Activated B cell treated with CpG ODN at 0.5 μM for 24 hours (primary cell): ENCODE results near the gene OR10A4. TPM values are rescaled to one million over a fixed set of nuclear protein-coding genes. Genes with fewer than 3 reads are reported as not detected.

Source experiments
- ATAC-seq: fragments of 200-7000 bp; cut with Tn5 transposase; one replicate; pipeline ENCODE4 v1.10.0; 2021; ENCODE audit warnings: low read depth, mild to moderate bottlenecking, moderate library complexity
- CTCF ChIA-PET: fragments of 350-600 bp; sonication (Branson Sonifier 250); formaldehyde crosslinking; loops from one replicate; lab custom pipeline; 2021; ENCODE audit warnings: antibody characterized with exemption; lab: Charles Lee
- POLR2A ChIA-PET: fragments of 350-600 bp; sonication (Branson Sonifier 250); formaldehyde crosslinking; loops from one replicate; lab custom pipeline; 2021; ENCODE audit warnings: antibody characterized with exemption; lab: Charles Lee
- DNase-seq: peaks from one replicate; pipeline ENCODE4 v3.0.0; 2022
- H3K27ac Mint-ChIP-seq: one replicate; pipeline ENCODE4 v1.8.0; 2020; ENCODE audit warnings: mixed read lengths
- H3K27me3 Mint-ChIP-seq: one replicate; pipeline ENCODE4 v1.8.0; 2021; ENCODE audit warnings: mixed read lengths
- H3K36me3 Mint-ChIP-seq: one replicate; pipeline ENCODE4 v1.8.0; 2021; ENCODE audit warnings: low read depth, mixed read lengths
- H3K4me1 Mint-ChIP-seq: one replicate; pipeline ENCODE4 v1.8.0; 2021; ENCODE audit warnings: mixed read lengths
- H3K4me3 Mint-ChIP-seq: one replicate; pipeline ENCODE4 v1.8.0; 2020; ENCODE audit warnings: mild to moderate bottlenecking, mixed read lengths
- H3K9me3 Mint-ChIP-seq: one replicate; pipeline ENCODE4 v1.8.0; 2020; ENCODE audit warnings: mixed read lengths
- intact Hi-C: fragments of 100-400 bp; cut with micrococcal nuclease; formaldehyde crosslinking; loops from one replicate; pipeline ENCODE4 v1.15.1; 2024
- total RNA-seq: library from RNA; stranded (reverse); gene quantifications from 2 replicates; pipeline ENCODE4 v1.2.3, GENCODE V29; 2022
- TF ChIP-seq, protein P1 (sequence below): fragments of 200-600 bp; IDR thresholded peaks from one replicate; pipeline ENCODE4 v1.8.0; 2022; ENCODE audit warnings: antibody characterized with exemption, mild to moderate bottlenecking

OR10A4 gene, protein sequence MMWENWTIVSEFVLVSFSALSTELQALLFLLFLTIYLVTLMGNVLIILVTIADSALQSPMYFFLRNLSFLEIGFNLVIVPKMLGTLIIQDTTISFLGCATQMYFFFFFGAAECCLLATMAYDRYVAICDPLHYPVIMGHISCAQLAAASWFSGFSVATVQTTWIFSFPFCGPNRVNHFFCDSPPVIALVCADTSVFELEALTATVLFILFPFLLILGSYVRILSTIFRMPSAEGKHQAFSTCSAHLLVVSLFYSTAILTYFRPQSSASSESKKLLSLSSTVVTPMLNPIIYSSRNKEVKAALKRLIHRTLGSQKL
- not detected in 2 replicates for total RNA-seq

DNA sequence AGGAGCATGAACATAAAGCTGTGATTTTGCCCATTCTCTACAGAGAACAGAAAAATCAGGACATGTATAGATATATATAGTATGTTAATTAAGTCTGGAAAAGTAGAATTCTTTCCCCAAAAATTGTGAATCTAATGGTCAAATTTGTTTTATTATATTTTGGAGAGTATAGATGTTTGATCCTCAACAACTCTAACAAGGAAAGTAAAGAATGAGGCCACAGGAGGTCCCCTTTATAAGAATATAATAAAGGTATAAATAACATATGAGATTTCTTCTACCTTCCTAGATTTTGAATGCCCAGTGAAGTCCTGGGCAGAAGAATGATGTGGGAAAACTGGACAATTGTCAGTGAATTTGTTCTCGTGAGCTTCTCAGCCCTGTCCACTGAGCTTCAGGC is at the start of gene OR10A4:
OR10A4 (plus strand) TSS at position 301 of the 400 bp plus-strand sequence; CDS start at position 324, 23 bp downstream.
- POLR2A ChIA-PET, result no interaction called here
- CTCF ChIA-PET, result no interaction called here
- H3K36me3 Mint-ChIP-seq, result no peaks in the 10 kb centered on the region
- TF ChIP-seq, protein P1, sequence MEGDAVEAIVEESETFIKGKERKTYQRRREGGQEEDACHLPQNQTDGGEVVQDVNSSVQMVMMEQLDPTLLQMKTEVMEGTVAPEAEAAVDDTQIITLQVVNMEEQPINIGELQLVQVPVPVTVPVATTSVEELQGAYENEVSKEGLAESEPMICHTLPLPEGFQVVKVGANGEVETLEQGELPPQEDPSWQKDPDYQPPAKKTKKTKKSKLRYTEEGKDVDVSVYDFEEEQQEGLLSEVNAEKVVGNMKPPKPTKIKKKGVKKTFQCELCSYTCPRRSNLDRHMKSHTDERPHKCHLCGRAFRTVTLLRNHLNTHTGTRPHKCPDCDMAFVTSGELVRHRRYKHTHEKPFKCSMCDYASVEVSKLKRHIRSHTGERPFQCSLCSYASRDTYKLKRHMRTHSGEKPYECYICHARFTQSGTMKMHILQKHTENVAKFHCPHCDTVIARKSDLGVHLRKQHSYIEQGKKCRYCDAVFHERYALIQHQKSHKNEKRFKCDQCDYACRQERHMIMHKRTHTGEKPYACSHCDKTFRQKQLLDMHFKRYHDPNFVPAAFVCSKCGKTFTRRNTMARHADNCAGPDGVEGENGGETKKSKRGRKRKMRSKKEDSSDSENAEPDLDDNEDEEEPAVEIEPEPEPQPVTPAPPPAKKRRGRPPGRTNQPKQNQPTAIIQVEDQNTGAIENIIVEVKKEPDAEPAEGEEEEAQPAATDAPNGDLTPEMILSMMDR, result no peak
- H3K27me3 Mint-ChIP-seq, result peaks cover 2% of the 10 kb centered on the region
- H3K4me1 Mint-ChIP-seq, result no peaks in the 10 kb centered on the region
- DNase-seq (no peak), ATAC-seq (no peak)
- H3K27ac Mint-ChIP-seq, result no peak within 1 kb of the TSS
- no peak within 1 kb of the TSS for H3K4me3 Mint-ChIP-seq
- intact Hi-C loops, result no loop called here
- no peaks in the 10 kb centered on the region for H3K9me3 Mint-ChIP-seq

DNA sequence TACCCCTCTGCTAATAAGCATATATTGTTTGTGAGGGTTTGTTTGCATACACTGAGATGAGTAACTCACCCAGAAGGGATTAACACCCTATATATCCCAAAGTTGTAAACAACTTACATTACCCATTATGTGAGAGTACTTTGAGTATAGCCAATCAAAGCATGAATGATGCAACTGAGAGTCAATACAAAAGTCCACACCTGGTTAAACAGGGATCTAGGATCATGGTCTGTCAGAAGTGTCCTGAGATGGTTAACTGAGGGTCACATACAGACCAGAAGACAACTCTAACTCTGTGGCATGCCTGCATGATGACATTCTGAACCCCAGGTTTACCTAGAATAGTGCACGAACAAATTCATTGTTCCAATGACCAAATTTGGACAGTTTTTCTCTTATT is 48.3 kb upstream of the OR10A4 start:
- Mint-ChIP-seq H3K27ac (no peak overlapping the region), H3K4me1 (peaks cover 12% of the 10 kb centered on the region), H3K27me3 (no peaks in the 10 kb centered on the region), H3K9me3 (no peaks in the 10 kb centered on the region), H3K36me3 (no peaks in the 10 kb centered on the region), H3K4me3 (no peak overlapping the region)
- CTCF ChIA-PET, result no interaction called here
- POLR2A ChIA-PET, result no interaction called here
- intact Hi-C loops, result no loop called here
- DNase-seq, result no peak
- ATAC-seq, result no peak
- TF ChIP-seq, protein P1, result no peak

DNA sequence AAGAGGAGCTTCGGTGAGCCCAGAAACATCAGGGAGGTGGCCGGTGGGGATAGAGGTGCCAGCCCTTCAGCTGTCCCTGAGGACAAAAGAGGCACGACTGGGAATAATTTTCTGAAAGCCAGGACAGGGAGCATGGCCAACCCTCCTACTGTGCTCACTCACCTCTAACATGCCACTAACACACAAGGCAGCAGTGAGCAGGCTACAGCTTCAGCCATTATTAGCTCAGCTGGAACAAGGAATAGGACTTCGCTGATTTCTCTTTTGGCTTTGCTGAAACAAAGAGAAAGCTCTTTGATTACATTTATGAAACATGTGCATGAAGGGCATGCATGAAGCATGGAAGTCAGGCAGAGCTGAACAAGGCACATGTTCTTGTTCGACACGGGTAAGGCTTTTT is 43.1 kb upstream of the OR10A4 start:
- DNase-seq (no peak), ATAC-seq (no peak)
- ChIA-PET POLR2A (no interaction called here), CTCF (interaction anchor here (1.9 kb wide), 1 partner anchor 21 kb away, joined by 7 read pairs; no protein-coding TSS in a partner anchor)
- intact Hi-C loops, result no loop called here
- H3K27ac Mint-ChIP-seq, result peak overlapping the region; percentile 6
- no peak overlapping the region for H3K4me3 Mint-ChIP-seq
- peaks cover 20% of the 10 kb centered on the region for H3K4me1 Mint-ChIP-seq
- H3K27me3 Mint-ChIP-seq, result no peaks in the 10 kb centered on the region
- no peaks in the 10 kb centered on the region for H3K36me3 Mint-ChIP-seq
- H3K9me3 Mint-ChIP-seq, result no peaks in the 10 kb centered on the region
- TF ChIP-seq, protein P1, result no peak

DNA sequence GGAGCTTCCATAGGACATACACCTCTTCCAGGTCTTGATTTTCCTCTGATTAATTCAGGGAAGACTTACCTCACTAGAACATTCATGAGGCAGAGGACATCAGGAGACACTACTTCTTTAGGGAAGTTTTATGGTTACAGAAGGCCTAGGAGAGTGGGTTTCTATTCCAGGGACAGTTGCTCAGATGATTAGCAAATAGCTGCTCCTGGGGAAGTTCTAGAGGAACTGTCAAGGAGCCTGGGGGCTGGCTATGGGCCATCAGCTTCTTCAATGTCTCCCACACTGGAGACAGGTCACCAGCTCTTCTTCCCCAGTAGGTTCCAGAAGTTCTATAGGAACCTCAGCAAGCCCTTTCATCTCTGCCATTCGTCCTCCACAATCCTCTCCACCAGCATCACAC is 42.4 kb upstream of the OR10A4 start:
- H3K9me3 Mint-ChIP-seq, result no peaks in the 10 kb centered on the region
- H3K4me1 Mint-ChIP-seq, result peaks cover 20% of the 10 kb centered on the region
- TF ChIP-seq, protein P1, result no peak
- ChIA-PET POLR2A (no interaction called here), CTCF (interaction anchor here (1.9 kb wide), 1 partner anchor 22 kb away, joined by 7 read pairs; no protein-coding TSS in a partner anchor)
- H3K4me3 Mint-ChIP-seq, result no peak overlapping the region
- no peak overlapping the region for H3K27ac Mint-ChIP-seq
- DNase-seq, result no peak
- no peak for ATAC-seq
- intact Hi-C loops, result no loop called here
- no peaks in the 10 kb centered on the region for H3K36me3 Mint-ChIP-seq
- no peaks in the 10 kb centered on the region for H3K27me3 Mint-ChIP-seq

DNA sequence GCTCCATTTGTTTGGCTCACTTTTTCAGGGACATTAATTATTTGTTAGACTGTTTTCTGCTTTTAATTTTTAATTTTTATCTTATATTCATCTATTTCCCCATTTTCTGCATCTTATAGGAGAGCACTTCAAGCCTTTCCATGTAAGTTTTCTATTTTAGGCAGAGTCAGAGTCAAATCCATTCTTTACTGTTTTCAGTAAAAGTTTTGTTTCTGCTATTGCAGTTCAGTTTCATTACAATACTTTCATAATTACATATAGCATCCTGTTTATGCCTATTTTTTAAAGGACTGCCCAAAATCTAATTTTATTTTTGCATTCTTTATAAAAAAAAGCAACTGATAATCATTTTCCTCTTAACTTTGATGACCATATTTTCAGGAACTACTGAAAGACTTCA is 34.7 kb upstream of the OR10A4 start:
- ATAC-seq (no peak), DNase-seq (no peak)
- intact Hi-C loops, result no loop called here
- no peak overlapping the region for H3K4me3 Mint-ChIP-seq
- ChIA-PET POLR2A (no interaction called here), CTCF (no interaction called here)
- no peak overlapping the region for H3K27ac Mint-ChIP-seq
- TF ChIP-seq, protein P1, result no peak
- H3K4me1 Mint-ChIP-seq, result no peaks in the 10 kb centered on the region
- no peaks in the 10 kb centered on the region for H3K9me3 Mint-ChIP-seq
- H3K27me3 Mint-ChIP-seq, result no peaks in the 10 kb centered on the region
- no peaks in the 10 kb centered on the region for H3K36me3 Mint-ChIP-seq
